HEK293 (cell line): Measurements from ENCODE around the gene TRIM13.

ENCODE experiments used
- CTCF ChIP-seq: fragments of 450-650 bp; formaldehyde crosslinking; IDR thresholded peaks from 2 replicates; pipeline ENCODE4 v1.5.1; 2016; ENCODE audit warnings: missing biosample characterization, missing genetic modification characterization
- KLF1 ChIP-seq: fragments of 450-650 bp; formaldehyde crosslinking; IDR thresholded peaks from 2 replicates; pipeline ENCODE4 v1.5.1; 2016; ENCODE audit warnings: missing biosample characterization, missing genetic modification characterization
- KLF10 ChIP-seq: fragments of 450-650 bp; IDR thresholded peaks from 2 replicates; pipeline ENCODE4 v1.5.1; 2018; ENCODE audit warnings: missing biosample characterization, mild to moderate bottlenecking, missing genetic modification characterization
- PATZ1 ChIP-seq: fragments of 450-650 bp; formaldehyde crosslinking; IDR thresholded peaks from 2 replicates; pipeline ENCODE4 v1.5.1; 2016; ENCODE audit warnings: missing biosample characterization, missing genetic modification characterization
- PRDM2 ChIP-seq: fragments of 450-650 bp; formaldehyde crosslinking; IDR thresholded peaks from 2 replicates; pipeline ENCODE4 v1.5.1; 2016; ENCODE audit warnings: missing biosample characterization, missing genetic modification characterization, borderline replicate concordance
- SCRT1 ChIP-seq: fragments of 450-650 bp; formaldehyde crosslinking; IDR thresholded peaks from 2 replicates; pipeline ENCODE4 v1.5.1; 2016; ENCODE audit warnings: missing biosample characterization, missing genetic modification characterization, borderline replicate concordance
- SCRT2 ChIP-seq: fragments of 450-650 bp; formaldehyde crosslinking; IDR thresholded peaks from 2 replicates; pipeline ENCODE4 v1.5.1; 2016; ENCODE audit warnings: missing biosample characterization, missing genetic modification characterization
- ZBTB17 ChIP-seq: fragments of 450-650 bp; formaldehyde crosslinking; IDR thresholded peaks from 2 replicates; pipeline ENCODE4 v1.5.1; 2016; ENCODE audit warnings: missing biosample characterization, missing genetic modification characterization
- ZBTB26 ChIP-seq: fragments of 450-650 bp; formaldehyde crosslinking; optimal IDR thresholded peaks from 2 replicates; pipeline ENCODE3; 2016; ENCODE audit warnings: missing biosample characterization, mild to moderate bottlenecking, missing genetic modification characterization
- ZBTB8A ChIP-seq: fragments of 450-650 bp; formaldehyde crosslinking; IDR thresholded peaks from 2 replicates; pipeline ENCODE4 v1.5.1; 2016; ENCODE audit warnings: missing biosample characterization, missing genetic modification characterization
- ZEB2 ChIP-seq: fragments of 450-650 bp; formaldehyde crosslinking; IDR thresholded peaks from 2 replicates; pipeline ENCODE4 v1.5.1; 2016; ENCODE audit warnings: missing biosample characterization, missing genetic modification characterization
- ZNF132 ChIP-seq: fragments of 450-650 bp; formaldehyde crosslinking; IDR thresholded peaks from 2 replicates; pipeline ENCODE4 v1.5.1; 2017; ENCODE audit warnings: missing biosample characterization, missing genetic modification characterization, borderline replicate concordance
- ZNF146 ChIP-seq: fragments of 450-650 bp; formaldehyde crosslinking; IDR thresholded peaks from 2 replicates; pipeline ENCODE4 v1.5.1; 2016; ENCODE audit warnings: missing biosample characterization, missing genetic modification characterization
- ZNF148 ChIP-seq: fragments of 450-650 bp; formaldehyde crosslinking; IDR thresholded peaks from 2 replicates; pipeline ENCODE4 v1.5.0; 2017; ENCODE audit warnings: missing biosample characterization, missing genetic modification characterization, borderline replicate concordance
- ZNF2 ChIP-seq: fragments of 450-650 bp; formaldehyde crosslinking; IDR thresholded peaks from 2 replicates; pipeline ENCODE4 v1.5.1; 2016; ENCODE audit warnings: missing biosample characterization, missing genetic modification characterization
- ZNF248 ChIP-seq: fragments of 450-650 bp; formaldehyde crosslinking; IDR thresholded peaks from 2 replicates; pipeline ENCODE4 v1.5.1; 2017; ENCODE audit warnings: missing biosample characterization, missing genetic modification characterization
- ZNF274 ChIP-seq, 2 experiments: fragments of 200-500 bp in 1 of 2; fragments of 450-650 bp in 1 of 2; sonication (Bioruptor generic) in 1 of 2; formaldehyde crosslinking in 1 of 2; IDR thresholded peaks; 2 replicates each; pipeline versions ENCODE4 v1.5.1 to v1.6.1; 2014 to 2016; ENCODE audit warnings: borderline replicate concordance in 1 of 2, inconsistent platforms in 1 of 2, low read length in 1 of 2, missing biosample characterization in 1 of 2, missing genetic modification characterization in 1 of 2
- ZNF510 ChIP-seq: fragments of 450-650 bp; formaldehyde crosslinking; IDR thresholded peaks from 2 replicates; pipeline ENCODE4 v1.5.1; 2018; ENCODE audit warnings: mild to moderate bottlenecking, missing genetic modification characterization, missing biosample characterization; ENCODE audit not compliant: insufficient replicate concordance
- ZNF555 ChIP-seq: fragments of 450-650 bp; formaldehyde crosslinking; conservative IDR thresholded peaks from 2 replicates; pipeline ENCODE4 v1.5.1; 2017; ENCODE audit warnings: missing biosample characterization, mild to moderate bottlenecking, missing genetic modification characterization, inconsistent platforms
- ZNF660 ChIP-seq: fragments of 450-650 bp; IDR thresholded peaks from 2 replicates; pipeline ENCODE4 v1.5.1; 2018; ENCODE audit warnings: missing biosample characterization, mild to moderate bottlenecking, missing genetic modification characterization
- ZNF664 ChIP-seq: fragments of 450-650 bp; formaldehyde crosslinking; IDR thresholded peaks from 2 replicates; pipeline ENCODE4 v1.5.1; 2016; ENCODE audit warnings: missing biosample characterization, missing genetic modification characterization
- ZSCAN23 ChIP-seq: fragments of 450-650 bp; formaldehyde crosslinking; IDR thresholded peaks from 2 replicates; pipeline ENCODE4 v1.5.1; 2016; ENCODE audit warnings: missing biosample characterization, missing genetic modification characterization
- ZSCAN4 ChIP-seq: fragments of 450-650 bp; formaldehyde crosslinking; IDR thresholded peaks from 2 replicates; pipeline ENCODE4 v1.5.1; 2017; ENCODE audit warnings: missing biosample characterization, missing genetic modification characterization
- TF ChIP-seq, protein P1 (sequence below): fragments of 450-650 bp; formaldehyde crosslinking; IDR thresholded peaks from 2 replicates; pipeline ENCODE4 v1.5.1; 2016; ENCODE audit warnings: missing biosample characterization, missing genetic modification characterization

Gene TRIM13

GRCh38 chr13:49967456-49967855, 29.4 kb upstream of the TRIM13 start (continued):
- TF ChIP-seq PRDM2 (tag by site-specific recombination) (no peak), ZEB2 (tag by site-specific recombination) (no peak), KLF10 (tag by site-specific recombination) (no peak), KLF1 (no peak), SCRT1 (no peak), ZNF148 (tag by site-specific recombination) (no peak), ZNF510 (peak; percentile 78), ZNF274 (IDR thresholded peaks at IDR 0.05; ENCODE audit: low read length) (no peak), ZNF274 (tag by site-specific recombination; IDR thresholded peaks at IDR 0.05; ENCODE audit: borderline replicate concordance) (no peak), ZNF2 (tag by site-specific recombination) (no peak), CTCF (tag by site-specific recombination) (no peak), ZSCAN23 (no peak), ZNF555 (tag by site-specific recombination) (peak; percentile 76), ZBTB17 (tag by site-specific recombination) (no peak), ZNF248 (tag by site-specific recombination) (no peak), PATZ1 (tag by site-specific recombination) (no peak), ZBTB26 (tag by site-specific recombination) (no peak), ZNF660 (tag by site-specific recombination) (no peak), ZSCAN4 (tag by site-specific recombination) (no peak), ZBTB8A (tag by site-specific recombination) (peak; percentile 85), ZNF146 (tag by site-specific recombination) (no peak), SCRT2 (tag by site-specific recombination) (no peak), ZNF664 (tag by site-specific recombination) (0 out of 2 replicates have a peak, but pooled peaks have one; percentile 53), ZNF132 (tag by site-specific recombination) (no peak)
- TF ChIP-seq, protein P1, sequence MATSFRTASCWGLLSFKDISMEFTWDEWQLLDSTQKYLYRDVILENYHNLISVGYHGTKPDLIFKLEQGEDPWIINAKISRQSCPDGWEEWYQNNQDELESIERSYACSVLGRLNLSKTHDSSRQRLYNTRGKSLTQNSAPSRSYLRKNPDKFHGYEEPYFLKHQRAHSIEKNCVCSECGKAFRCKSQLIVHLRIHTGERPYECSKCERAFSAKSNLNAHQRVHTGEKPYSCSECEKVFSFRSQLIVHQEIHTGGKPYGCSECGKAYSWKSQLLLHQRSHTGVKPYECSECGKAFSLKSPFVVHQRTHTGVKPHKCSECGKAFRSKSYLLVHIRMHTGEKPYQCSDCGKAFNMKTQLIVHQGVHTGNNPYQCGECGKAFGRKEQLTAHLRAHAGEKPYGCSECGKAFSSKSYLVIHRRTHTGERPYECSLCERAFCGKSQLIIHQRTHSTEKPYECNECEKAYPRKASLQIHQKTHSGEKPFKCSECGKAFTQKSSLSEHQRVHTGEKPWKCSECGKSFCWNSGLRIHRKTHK (tag by site-specific recombination), result no peak
